GM12878 (cell line): Measurements from ENCODE around the gene MKX. TPM values are rescaled to one million over a fixed set of nuclear protein-coding genes. Genes with fewer than 3 reads are reported as not detected.

ENCODE experiments used
- ATAC-seq: fragments of 200-7000 bp; cut with Tn5 transposase; 3 replicates; pipeline ENCODE4 v1.9.1; 2020; ENCODE audit warnings: mild to moderate bottlenecking, moderate library complexity
- BruUV-seq: library from RNA; stranded (reverse); fragments of 400-500 nt; replicated peaks from 2 replicates; lab custom pipeline; 2021; lab: Mats Ljungman, UMichigan
- CTCF ChIA-PET: fragments of 300-600 bp; sonication (Branson Sonifier 250); formaldehyde crosslinking; extraction: SDS; loops from one replicate; lab custom pipeline; 2021; ENCODE audit warnings: inconsistent platforms; lab: Yijun Ruan, JAX
- POLR2A ChIA-PET: fragments of 350-600 bp; formaldehyde crosslinking; extraction: SDS; loops from one replicate; lab custom pipeline; 2021; ENCODE audit warnings: inconsistent platforms; lab: Charles Lee
- RAD21 ChIA-PET: fragments of 300-600 bp; sonication (Branson Sonifier 250); formaldehyde crosslinking; loops from one replicate; lab custom pipeline; 2023; ENCODE audit warnings: antibody characterized with exemption; ENCODE audit not compliant: unreplicated experiment; lab: Charles Lee
- SMC1A ChIA-PET: fragments of 300-600 bp; sonication (Branson Sonifier 250); formaldehyde crosslinking; loops from one replicate; lab custom pipeline; 2023; ENCODE audit not compliant: unreplicated experiment, uncharacterized antibody; lab: Charles Lee
- DNase-seq: peaks from one replicate; pipeline ENCODE4 v3.0.0-alpha.2; 2011; ENCODE audit warnings: low read depth, low spot score
- FAIRE-seq: peaks from 3 replicates; lab custom pipeline; 2011; peaks lifted over from hg19 to GRCh38; lab: Jason Lieb, UNC
- H2AFZ ChIP-seq: 2 replicates; pipeline ENCODE4 v1.6.0; 2011; ENCODE audit warnings: low read depth, low read length, control low read depth; ENCODE audit not compliant: control insufficient read depth
- H3K27ac ChIP-seq: 2 replicates; pipeline ENCODE4 v1.5.1; 2011; ENCODE audit warnings: control low read depth; ENCODE audit not compliant: control insufficient read depth, insufficient read depth
- H3K27me3 ChIP-seq, 2 experiments: replicated peaks in 1 of 2; 2 replicates each; pipeline versions ENCODE4 v1.6.0 to v1.6.1; 2011; ENCODE audit warnings: low read length in 1 of 2; ENCODE audit not compliant: control insufficient read depth in 2 of 2, insufficient read depth in 2 of 2
- H3K36me3 ChIP-seq, 2 experiments: 2 replicates each; pipeline ENCODE4 v1.5.1; 2011; ENCODE audit warnings: low read length in 1 of 2; ENCODE audit not compliant: control insufficient read depth in 2 of 2, insufficient read depth in 2 of 2
- H3K4me1 ChIP-seq: 2 replicates; pipeline ENCODE4 v1.6.1; 2011; ENCODE audit warnings: mild to moderate bottlenecking, low read length, moderate library complexity, mixed read lengths; ENCODE audit not compliant: control insufficient read depth, insufficient read depth
- H3K4me2 ChIP-seq: 2 replicates; pipeline ENCODE4 v1.6.0; 2011; ENCODE audit warnings: control low read depth; ENCODE audit not compliant: control insufficient read depth, insufficient read depth
- H3K4me3 ChIP-seq: fragments of 200-600 bp; sonication (generic); 2 replicates; pipeline ENCODE4 v1.5.1; 2016
- H3K79me2 ChIP-seq: 2 replicates; pipeline ENCODE4 v1.6.0; 2011; ENCODE audit warnings: low read length; ENCODE audit not compliant: control insufficient read depth, insufficient read depth
- H3K9ac ChIP-seq: 2 replicates; pipeline ENCODE4 v1.8.0; 2011; ENCODE audit warnings: low read length, control low read depth, mixed read lengths; ENCODE audit not compliant: control insufficient read depth, insufficient read depth
- H3K9me3 ChIP-seq: replicated peaks from 3 replicates; pipeline ENCODE4 v1.5.1; 2011; ENCODE audit warnings: mild to moderate bottlenecking, low read length; ENCODE audit not compliant: control insufficient read depth, insufficient read depth
- H4K20me1 ChIP-seq: 2 replicates; pipeline ENCODE4 v1.6.0; 2011; ENCODE audit not compliant: control insufficient read depth, insufficient read depth
- BMI1 ChIP-seq: fragments of 450-650 bp; IDR thresholded peaks from 2 replicates; pipeline ENCODE4 v1.6.1; 2016; ENCODE audit warnings: mild to moderate bottlenecking, moderate library complexity, borderline replicate concordance
- CBX5 ChIP-seq: sonication (generic); IDR thresholded peaks from 2 replicates; pipeline ENCODE4 v1.6.1; 2016; ENCODE audit warnings: low read depth, moderate library complexity, mild to moderate bottlenecking, inconsistent platforms
- EGR1 ChIP-seq, 2 experiments: IDR thresholded peaks; 1 replicate in 1 of 2; 2 replicates in 1 of 2; pipeline ENCODE4 v1.6.1; 2011 to 2012; ENCODE audit warnings: low read depth in 2 of 2, low read length in 2 of 2, borderline replicate concordance in 1 of 2, mild to moderate bottlenecking in 1 of 2, moderate library complexity in 1 of 2
- ESRRA ChIP-seq: IDR thresholded peaks from 2 replicates; pipeline ENCODE4 v1.6.1; 2012; ENCODE audit warnings: mild to moderate bottlenecking, low read length, improper control_type of control experiment
- HDAC6 ChIP-seq: fragments of 200-600 bp; sonication (generic); IDR thresholded peaks from one replicate; pipeline ENCODE4 v1.8.0; 2017; ENCODE audit warnings: antibody characterized with exemption; ENCODE audit not compliant: unreplicated experiment
- KDM1A ChIP-seq: fragments of 200-600 bp; sonication (generic); IDR thresholded peaks from 2 replicates; pipeline ENCODE4 v1.6.1; 2016; ENCODE audit warnings: borderline replicate concordance
- MTA3 ChIP-seq: IDR thresholded peaks from 2 replicates; pipeline ENCODE4 v1.6.1; 2012; ENCODE audit warnings: low read length, inconsistent platforms, borderline replicate concordance
- NFXL1 ChIP-seq: fragments of 450-650 bp; IDR thresholded peaks from 2 replicates; pipeline ENCODE4 v1.6.1; 2017; ENCODE audit warnings: antibody characterized with exemption, mild to moderate bottlenecking, borderline replicate concordance
- PML ChIP-seq: IDR thresholded peaks from 2 replicates; pipeline ENCODE4 v1.6.1; 2012; ENCODE audit warnings: low read length, inconsistent platforms
- RAD21 ChIP-seq: IDR thresholded peaks from 2 replicates; pipeline ENCODE4 v1.6.1; 2011; ENCODE audit warnings: mild to moderate bottlenecking, low read depth, low read length, moderate library complexity; ENCODE audit not compliant: insufficient read depth
- RBBP5 ChIP-seq: fragments of 200-600 bp; sonication (generic); conservative IDR thresholded peaks from 2 replicates; pipeline ENCODE4 v1.6.1; 2016
- RCOR1 ChIP-seq: conservative IDR thresholded peaks from 2 replicates; pipeline ENCODE4 v1.6.1; 2012; ENCODE audit warnings: low read depth, low read length, improper control_type of control experiment
- TAF1 ChIP-seq: IDR thresholded peaks from 2 replicates; pipeline ENCODE4 v1.6.1; 2011; ENCODE audit warnings: mild to moderate bottlenecking, low read depth, low read length, borderline replicate concordance
- ZNF217 ChIP-seq: fragments of 450-650 bp; IDR thresholded peaks from 2 replicates; pipeline ENCODE4 v1.6.1; 2017; ENCODE audit warnings: antibody characterized with exemption, mild to moderate bottlenecking
- ZNF622 ChIP-seq: fragments of 450-650 bp; IDR thresholded peaks from 2 replicates; pipeline ENCODE4 v1.6.1; 2017; ENCODE audit warnings: mild to moderate bottlenecking, inconsistent platforms
- WGBS: methylation state at CpG from one replicate; pipeline ENCODE4 v1.1.6; 2016; ENCODE audit warnings: low lambda C conversion rate; ENCODE audit not compliant: insufficient replicate concordance, insufficient coverage; ENCODE audit errors: missing lambda C conversion rate; 5-methylcytosine and 5-hydroxymethylcytosine counted together
- in situ Hi-C: fragments of 300-500 bp; cut with MboI; formaldehyde crosslinking; loops from 9 replicates; pipeline ENCODE4 v1.14.3; 2018; ENCODE audit warnings: mixed read lengths
- intact Hi-C: fragments of 100-400 bp; cut with micrococcal nuclease; formaldehyde crosslinking; loops from one replicate; pipeline ENCODE4 v1.14.2; 2022; ENCODE audit not compliant: unreplicated experiment
- polyA plus RNA-seq, 11 experiments: library from polyadenylated mRNA; depleted of rRNA in 4 of 11; unstranded in 6 of 11; stranded (reverse) in 5 of 11; fragments of >200 nt; fragmentation: Nextera tagmentation in 4 of 11; fragmentation: Illumina TruSeq in 1 of 11; extraction: Ambion mirVana in 4 of 11; extraction: Trizol in 1 of 11; gene quantifications; 1 replicate in 1 of 11; 2 replicates in 10 of 11; pipeline versions ENCODE4 v1.2.1 to v1.2.3, GENCODE V29; 2011 to 2016; ENCODE audit warnings: inconsistent platforms in 2 of 11, missing spikeins in 2 of 11, low read depth in 1 of 11
- total RNA-seq, 4 experiments: library from RNA; depleted of rRNA in 3 of 4; stranded (reverse); fragments of >200 nt in 3 of 4; fragmentation: Illumina TruSeq in 1 of 4; extraction: Trizol in 1 of 4; gene quantifications; 2 replicates each; pipeline versions ENCODE4 v1.2.1 to v1.2.3, GENCODE V29; 2013 to 2021
- TF ChIP-seq, protein P1 (sequence below): fragments of 450-650 bp; formaldehyde crosslinking; IDR thresholded peaks from 2 replicates; pipeline ENCODE4 v1.4.0; 2020; ENCODE audit warnings: mild to moderate bottlenecking, moderate library complexity
- TF ChIP-seq, protein P2 (sequence below): fragments of 150-350 bp; IDR thresholded peaks from 2 replicates; pipeline ENCODE4 v1.6.1; 2016; ENCODE audit warnings: low read depth, low read length

The MKX gene
- total and polyA plus RNA-seq, 10 of the 15 experiments (the other 5 are each of a cell fraction or from before 2014, with no cell fraction given) = not detected

- H2AFZ ChIP-seq = no peak overlapping the region
- H3K9ac ChIP-seq = no peak overlapping the region
- ATAC-seq = no peak
- ChIA-PET RAD21 (no interaction called here), POLR2A (no interaction called here), SMC1A (no interaction called here), CTCF (interaction anchor here (1.0 kb wide), 1 partner anchor 14 kb away, joined by 3 read pairs; no protein-coding TSS in a partner anchor)
- no peaks in the 10 kb centered on the region for H3K4me1 ChIP-seq
- no peak overlapping the region for H3K27ac ChIP-seq
- in situ Hi-C loops = no loop called here
- BruUV-seq = no TSS peak
- TF ChIP-seq EGR1 (IDR thresholded peaks at IDR 0.05; ENCODE audit: borderline replicate concordance in 1 of 2, low read depth in 2 of 2, low read length in 2 of 2) = no peak
- no peak for TF ChIP-seq PML
- TF ChIP-seq RCOR1 = no peak
- no peak for TF ChIP-seq KDM1A
- TF ChIP-seq NFXL1 = no peak
- TF ChIP-seq, protein P1, sequence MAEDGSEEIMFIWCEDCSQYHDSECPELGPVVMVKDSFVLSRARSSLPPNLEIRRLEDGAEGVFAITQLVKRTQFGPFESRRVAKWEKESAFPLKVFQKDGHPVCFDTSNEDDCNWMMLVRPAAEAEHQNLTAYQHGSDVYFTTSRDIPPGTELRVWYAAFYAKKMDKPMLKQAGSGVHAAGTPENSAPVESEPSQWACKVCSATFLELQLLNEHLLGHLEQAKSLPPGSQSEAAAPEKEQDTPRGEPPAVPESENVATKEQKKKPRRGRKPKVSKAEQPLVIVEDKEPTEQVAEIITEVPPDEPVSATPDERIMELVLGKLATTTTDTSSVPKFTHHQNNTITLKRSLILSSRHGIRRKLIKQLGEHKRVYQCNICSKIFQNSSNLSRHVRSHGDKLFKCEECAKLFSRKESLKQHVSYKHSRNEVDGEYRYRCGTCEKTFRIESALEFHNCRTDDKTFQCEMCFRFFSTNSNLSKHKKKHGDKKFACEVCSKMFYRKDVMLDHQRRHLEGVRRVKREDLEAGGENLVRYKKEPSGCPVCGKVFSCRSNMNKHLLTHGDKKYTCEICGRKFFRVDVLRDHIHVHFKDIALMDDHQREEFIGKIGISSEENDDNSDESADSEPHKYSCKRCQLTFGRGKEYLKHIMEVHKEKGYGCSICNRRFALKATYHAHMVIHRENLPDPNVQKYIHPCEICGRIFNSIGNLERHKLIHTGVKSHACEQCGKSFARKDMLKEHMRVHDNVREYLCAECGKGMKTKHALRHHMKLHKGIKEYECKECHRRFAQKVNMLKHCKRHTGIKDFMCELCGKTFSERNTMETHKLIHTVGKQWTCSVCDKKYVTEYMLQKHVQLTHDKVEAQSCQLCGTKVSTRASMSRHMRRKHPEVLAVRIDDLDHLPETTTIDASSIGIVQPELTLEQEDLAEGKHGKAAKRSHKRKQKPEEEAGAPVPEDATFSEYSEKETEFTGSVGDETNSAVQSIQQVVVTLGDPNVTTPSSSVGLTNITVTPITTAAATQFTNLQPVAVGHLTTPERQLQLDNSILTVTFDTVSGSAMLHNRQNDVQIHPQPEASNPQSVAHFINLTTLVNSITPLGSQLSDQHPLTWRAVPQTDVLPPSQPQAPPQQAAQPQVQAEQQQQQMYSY (CRISPR knock-in tag) = no peak
- no peak for TF ChIP-seq TAF1
- TF ChIP-seq ESRRA = no peak
- TF ChIP-seq CBX5 = no peak
- TF ChIP-seq RAD21 = no peak
- no peak for TF ChIP-seq HDAC6
- TF ChIP-seq, protein P2, sequence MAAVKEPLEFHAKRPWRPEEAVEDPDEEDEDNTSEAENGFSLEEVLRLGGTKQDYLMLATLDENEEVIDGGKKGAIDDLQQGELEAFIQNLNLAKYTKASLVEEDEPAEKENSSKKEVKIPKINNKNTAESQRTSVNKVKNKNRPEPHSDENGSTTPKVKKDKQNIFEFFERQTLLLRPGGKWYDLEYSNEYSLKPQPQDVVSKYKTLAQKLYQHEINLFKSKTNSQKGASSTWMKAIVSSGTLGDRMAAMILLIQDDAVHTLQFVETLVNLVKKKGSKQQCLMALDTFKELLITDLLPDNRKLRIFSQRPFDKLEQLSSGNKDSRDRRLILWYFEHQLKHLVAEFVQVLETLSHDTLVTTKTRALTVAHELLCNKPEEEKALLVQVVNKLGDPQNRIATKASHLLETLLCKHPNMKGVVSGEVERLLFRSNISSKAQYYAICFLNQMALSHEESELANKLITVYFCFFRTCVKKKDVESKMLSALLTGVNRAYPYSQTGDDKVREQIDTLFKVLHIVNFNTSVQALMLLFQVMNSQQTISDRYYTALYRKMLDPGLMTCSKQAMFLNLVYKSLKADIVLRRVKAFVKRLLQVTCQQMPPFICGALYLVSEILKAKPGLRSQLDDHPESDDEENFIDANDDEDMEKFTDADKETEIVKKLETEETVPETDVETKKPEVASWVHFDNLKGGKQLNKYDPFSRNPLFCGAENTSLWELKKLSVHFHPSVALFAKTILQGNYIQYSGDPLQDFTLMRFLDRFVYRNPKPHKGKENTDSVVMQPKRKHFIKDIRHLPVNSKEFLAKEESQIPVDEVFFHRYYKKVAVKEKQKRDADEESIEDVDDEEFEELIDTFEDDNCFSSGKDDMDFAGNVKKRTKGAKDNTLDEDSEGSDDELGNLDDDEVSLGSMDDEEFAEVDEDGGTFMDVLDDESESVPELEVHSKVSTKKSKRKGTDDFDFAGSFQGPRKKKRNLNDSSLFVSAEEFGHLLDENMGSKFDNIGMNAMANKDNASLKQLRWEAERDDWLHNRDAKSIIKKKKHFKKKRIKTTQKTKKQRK = no peak
- TF ChIP-seq ZNF622 = no peak
- no peak for TF ChIP-seq BMI1
- no peak for TF ChIP-seq ZNF217
- TF ChIP-seq MTA3 = no peak
- no peak for TF ChIP-seq RBBP5
- H3K79me2 ChIP-seq = no peaks in the 10 kb centered on the region
- intact Hi-C loops = no loop called here
- no peak overlapping the region for H3K4me3 ChIP-seq
- no peak overlapping the region for H3K4me2 ChIP-seq
- no peak for FAIRE-seq
- no peak for DNase-seq
- no peaks in the 10 kb centered on the region for H4K20me1 ChIP-seq
- WGBS = 40% methylated on average over 5 of the region's 5 CpGs
- H3K9me3 ChIP-seq = no peaks in the 10 kb centered on the region
- H3K36me3 ChIP-seq = no peaks in the 10 kb centered on the region
- no peaks in the 10 kb centered on the region for H3K27me3 ChIP-seq
Observed at GRCh38 chr10:27716521-27716920, 29.1 kb downstream of the MKX start.
